Measurements from ENCODE around the gene ANXA2. TPM values are rescaled to one million over a fixed set of nuclear protein-coding genes. Genes with fewer than 3 reads are reported as not detected.
A peak's percentile ranks its signal among the peaks of the same experiment; 100 is the strongest.

ANXA2 gene
- total RNA-seq, 2 experiments from 2014 or later, result 26.5 to 43.4 TPM

GRCh38 chr15:60438646-60439045 lies 40.9 kb upstream of the ANXA2 start:
- Histone ChIP-seq H3K4me2 (ENCODE audit: low read length) (no peak overlapping the region), H3K36me3 (ENCODE audit: insufficient read depth, low read length) (peaks cover 47% of the 10 kb centered on the region), H3K4me1 (ENCODE audit: insufficient read depth, low read length, poor library complexity, severe bottlenecking) (no peaks in the 10 kb centered on the region), H4K20me1 (ENCODE audit: insufficient read depth, low read length) (no peaks in the 10 kb centered on the region), H2AFZ (ENCODE audit: low read length) (no peak overlapping the region), H3K9me3 (ENCODE audit: low read length) (no peaks in the 10 kb centered on the region), H3K9me2 (ENCODE audit: insufficient read depth, low read length) (no peaks in the 10 kb centered on the region), H3K79me2 (ENCODE audit: insufficient read depth, low read depth, low read length) (no peaks in the 10 kb centered on the region), H3K4me3 (ENCODE audit: low read depth, low read length, poor library complexity, severe bottlenecking) (no peak overlapping the region), H3K27ac (ENCODE audit: low read depth, low read length, poor library complexity, severe bottlenecking) (no peak overlapping the region)
- BruUV-seq (replicated peaks), result no TSS peak
- ChIA-PET CTCF (ENCODE audit: unreplicated experiment) (no interaction called here), POLR2A (no interaction called here)
- TF ChIP-seq EZH2phosphoT487 (IDR thresholded peaks at IDR 0.05; ENCODE audit: borderline replicate concordance, low read depth, low read length) (no peak), CTCF (conservative IDR thresholded peaks at IDR 0.05; ENCODE audit: low read length) (no peak)
- DNase-seq (ENCODE audit: low spot score), result no peak
- intact Hi-C loops (cut with micrococcal nuclease; ENCODE audit: unreplicated experiment), result no loop called here

- peaks cover 56% of the 10 kb centered on the region for H3K36me3 ChIP-seq (ENCODE audit: insufficient read depth, low read length)
- intact Hi-C loops (cut with micrococcal nuclease; ENCODE audit: unreplicated experiment), result no loop called here
- DNase-seq (ENCODE audit: low spot score), result no peak
- H3K4me2 ChIP-seq (ENCODE audit: low read length), result no peak overlapping the region
- POLR2A ChIA-PET, result no interaction called here
- no peaks in the 10 kb centered on the region for H3K4me1 ChIP-seq (ENCODE audit: insufficient read depth, low read length, poor library complexity, severe bottlenecking)
- CTCF ChIA-PET (ENCODE audit: unreplicated experiment), result no interaction called here
- H3K79me2 ChIP-seq (ENCODE audit: insufficient read depth, low read depth, low read length), result no peaks in the 10 kb centered on the region
- no peak overlapping the region for H3K4me3 ChIP-seq (ENCODE audit: low read depth, low read length, poor library complexity, severe bottlenecking)
- no peaks in the 10 kb centered on the region for H4K20me1 ChIP-seq (ENCODE audit: insufficient read depth, low read length)
- H3K9me3 ChIP-seq (ENCODE audit: low read length), result no peaks in the 10 kb centered on the region
- no peak overlapping the region for H3K27ac ChIP-seq (ENCODE audit: low read depth, low read length, poor library complexity, severe bottlenecking)
- BruUV-seq (replicated peaks), result TSS peak; percentile 28
- H2AFZ ChIP-seq (ENCODE audit: low read length), result no peak overlapping the region
- TF ChIP-seq EZH2phosphoT487 (IDR thresholded peaks at IDR 0.05; ENCODE audit: borderline replicate concordance, low read depth, low read length) (no peak), CTCF (conservative IDR thresholded peaks at IDR 0.05; ENCODE audit: low read length) (no peak)
- H3K9me2 ChIP-seq (ENCODE audit: insufficient read depth, low read length), result no peaks in the 10 kb centered on the region
Measured at GRCh38 chr15:60428935-60429334, 31.1 kb upstream of the ANXA2 start.

GRCh38 chr15:60426870-60427508 lies 29.2 kb upstream of the ANXA2 start:
- DNase-seq (ENCODE audit: low spot score), result no peak
- CTCF ChIA-PET (ENCODE audit: unreplicated experiment), result no interaction called here
- Histone ChIP-seq H3K9me2 (ENCODE audit: insufficient read depth, low read length) (no peaks in the 10 kb centered on the region), H3K4me1 (ENCODE audit: insufficient read depth, low read length, poor library complexity, severe bottlenecking) (no peaks in the 10 kb centered on the region), H2AFZ (ENCODE audit: low read length) (no peak overlapping the region), H3K4me2 (ENCODE audit: low read length) (no peak overlapping the region), H3K79me2 (ENCODE audit: insufficient read depth, low read depth, low read length) (no peaks in the 10 kb centered on the region), H3K27ac (ENCODE audit: low read depth, low read length, poor library complexity, severe bottlenecking) (no peak overlapping the region), H3K9me3 (ENCODE audit: low read length) (no peaks in the 10 kb centered on the region), H3K36me3 (ENCODE audit: insufficient read depth, low read length) (peaks cover 66% of the 10 kb centered on the region), H4K20me1 (ENCODE audit: insufficient read depth, low read length) (no peaks in the 10 kb centered on the region), H3K4me3 (ENCODE audit: low read depth, low read length, poor library complexity, severe bottlenecking) (no peak overlapping the region)
- POLR2A ChIA-PET, result interaction anchor here (1.3 kb wide), 1 partner anchor 9 kb away, joined by 4 read pairs; no protein-coding TSS in a partner anchor
- no TSS peak for BruUV-seq (replicated peaks)
- TF ChIP-seq CTCF (conservative IDR thresholded peaks at IDR 0.05; ENCODE audit: low read length) (no peak), EZH2phosphoT487 (IDR thresholded peaks at IDR 0.05; ENCODE audit: borderline replicate concordance, low read depth, low read length) (no peak)
- intact Hi-C loops (cut with micrococcal nuclease; ENCODE audit: unreplicated experiment), result no loop called here
